Neutrophil (primary cell): Measurements from ENCODE around the gene SHFL.

Experiments used
- H3K27ac ChIP-seq: fragments of 200-600 bp; sonication (generic); 2 replicates; pipeline ENCODE4 v1.5.1; 2016; ENCODE audit warnings: mild to moderate bottlenecking, moderate library complexity
- H3K27me3 ChIP-seq: fragments of 200-600 bp; sonication (generic); 2 replicates; pipeline ENCODE4 v1.6.0; 2016; ENCODE audit warnings: mild to moderate bottlenecking
- H3K36me3 ChIP-seq: fragments of 200-600 bp; sonication (generic); 2 replicates; pipeline ENCODE4 v1.5.1; 2017
- H3K4me1 ChIP-seq, 2 experiments: fragments of 200-600 bp in 1 of 2; sonication (generic) in 1 of 2; 1 replicate in 1 of 2; 2 replicates in 1 of 2; pipeline versions ENCODE4 v1.5.1 to v1.6.1; 2013 to 2016; ENCODE audit warnings: low read depth in 1 of 2, low read length in 1 of 2, mild to moderate bottlenecking in 1 of 2, moderate library complexity in 1 of 2; ENCODE audit not compliant: control insufficient read depth in 1 of 2, insufficient read depth in 1 of 2
- H3K4me3 ChIP-seq, 2 experiments: fragments of 200-600 bp in 1 of 2; sonication (generic) in 1 of 2; 1 replicate in 1 of 2; 2 replicates in 1 of 2; pipeline ENCODE4 v1.5.1; 2013 to 2016; ENCODE audit warnings: low read depth in 1 of 2, low read length in 1 of 2, mild to moderate bottlenecking in 1 of 2, moderate library complexity in 1 of 2
- H3K9me3 ChIP-seq: fragments of 200-600 bp; sonication (generic); 2 replicates; pipeline ENCODE4 v1.5.1; 2016
- TF ChIP-seq, protein P1 (sequence below): fragments of 200-600 bp; sonication (generic); IDR thresholded peaks from 2 replicates; pipeline ENCODE4 v1.5.1; 2016; ENCODE audit warnings: antibody characterized with exemption

The SHFL gene

DNA sequence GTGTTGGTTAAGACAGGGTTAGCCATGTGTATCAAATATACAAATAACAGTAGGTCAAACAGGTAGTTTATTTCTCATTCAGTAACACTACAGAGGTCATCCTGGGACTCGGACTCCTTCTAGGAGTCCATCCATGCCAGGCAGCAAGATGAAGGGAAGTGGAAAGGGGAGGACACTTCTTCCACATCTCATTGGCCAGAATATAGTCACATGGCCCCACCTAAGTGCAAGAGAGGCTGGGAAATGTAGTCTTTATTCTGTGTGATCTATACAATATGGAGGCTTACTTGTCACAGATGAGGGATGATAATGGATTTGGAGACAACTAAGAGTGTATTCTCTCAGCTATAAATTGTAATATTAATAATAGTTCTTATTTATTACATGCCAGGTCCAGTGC, 41.7 kb upstream of the SHFL start:
- no peaks in the 10 kb centered on the region for H3K9me3 ChIP-seq

DNA sequence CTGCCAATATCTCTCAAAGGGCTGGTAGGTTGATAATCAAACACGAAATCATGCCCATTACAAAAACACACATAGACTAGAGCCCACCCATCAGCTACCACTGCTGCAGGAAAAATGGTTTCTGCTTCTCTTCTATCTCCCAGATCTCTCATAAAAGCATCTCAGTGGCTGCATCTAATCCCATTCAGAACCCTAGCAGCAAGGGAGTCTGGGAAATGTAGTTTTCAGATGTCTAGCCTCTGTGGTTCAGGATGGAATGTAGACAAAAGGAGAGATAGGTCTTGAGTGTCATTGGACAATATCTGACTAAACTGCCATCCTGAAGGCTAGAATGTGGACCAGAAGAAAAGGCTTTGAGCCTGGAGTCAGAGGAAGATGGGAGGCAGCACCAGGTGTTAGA, 40.7 kb upstream of the SHFL start:
- TF ChIP-seq, protein P1, sequence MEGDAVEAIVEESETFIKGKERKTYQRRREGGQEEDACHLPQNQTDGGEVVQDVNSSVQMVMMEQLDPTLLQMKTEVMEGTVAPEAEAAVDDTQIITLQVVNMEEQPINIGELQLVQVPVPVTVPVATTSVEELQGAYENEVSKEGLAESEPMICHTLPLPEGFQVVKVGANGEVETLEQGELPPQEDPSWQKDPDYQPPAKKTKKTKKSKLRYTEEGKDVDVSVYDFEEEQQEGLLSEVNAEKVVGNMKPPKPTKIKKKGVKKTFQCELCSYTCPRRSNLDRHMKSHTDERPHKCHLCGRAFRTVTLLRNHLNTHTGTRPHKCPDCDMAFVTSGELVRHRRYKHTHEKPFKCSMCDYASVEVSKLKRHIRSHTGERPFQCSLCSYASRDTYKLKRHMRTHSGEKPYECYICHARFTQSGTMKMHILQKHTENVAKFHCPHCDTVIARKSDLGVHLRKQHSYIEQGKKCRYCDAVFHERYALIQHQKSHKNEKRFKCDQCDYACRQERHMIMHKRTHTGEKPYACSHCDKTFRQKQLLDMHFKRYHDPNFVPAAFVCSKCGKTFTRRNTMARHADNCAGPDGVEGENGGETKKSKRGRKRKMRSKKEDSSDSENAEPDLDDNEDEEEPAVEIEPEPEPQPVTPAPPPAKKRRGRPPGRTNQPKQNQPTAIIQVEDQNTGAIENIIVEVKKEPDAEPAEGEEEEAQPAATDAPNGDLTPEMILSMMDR, result no peak
- no peaks in the 10 kb centered on the region for H3K27me3 ChIP-seq
- H3K36me3 ChIP-seq, result no peaks in the 10 kb centered on the region
- no peak overlapping the region for H3K27ac ChIP-seq
- no peak overlapping the region for H3K4me3 ChIP-seq
- H3K9me3 ChIP-seq, result no peaks in the 10 kb centered on the region
- H3K4me1 ChIP-seq, result no peaks in the 10 kb centered on the region

More for the DNA sequence above, 41.7 kb upstream of the SHFL start:
- H3K4me3 ChIP-seq, result no peak overlapping the region
- no peaks in the 10 kb centered on the region for H3K36me3 ChIP-seq
- no peaks in the 10 kb centered on the region for H3K4me1 ChIP-seq
- TF ChIP-seq, protein P1, result no peak
- no peak overlapping the region for H3K27ac ChIP-seq
- H3K27me3 ChIP-seq, result no peaks in the 10 kb centered on the region

DNA sequence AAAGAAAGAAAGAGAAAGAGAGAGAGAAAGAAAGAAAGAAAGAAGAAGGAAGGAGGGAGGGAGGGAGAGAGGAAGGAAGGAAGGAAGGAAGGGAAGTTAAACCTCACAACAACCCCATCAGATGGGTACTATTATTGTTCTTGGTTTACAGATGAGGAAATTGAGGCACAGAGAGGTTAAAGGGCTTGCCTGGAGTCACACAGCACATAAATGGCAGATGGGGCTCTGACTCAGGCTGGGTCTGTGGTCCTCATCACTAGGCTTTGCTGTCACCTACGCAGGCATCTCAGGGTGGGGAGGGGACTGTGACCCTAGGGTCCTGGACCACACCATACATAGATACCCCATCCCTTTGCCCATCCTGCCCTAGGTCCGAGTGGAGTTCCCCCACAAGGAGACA, 36.5 kb upstream of the SHFL start:
- Histone ChIP-seq H3K27ac (no peak overlapping the region), H3K36me3 (no peaks in the 10 kb centered on the region), H3K27me3 (no peaks in the 10 kb centered on the region), H3K9me3 (no peaks in the 10 kb centered on the region), H3K4me3 (no peak overlapping the region), H3K4me1 (no peaks in the 10 kb centered on the region)
- TF ChIP-seq, protein P1, result no peak

DNA sequence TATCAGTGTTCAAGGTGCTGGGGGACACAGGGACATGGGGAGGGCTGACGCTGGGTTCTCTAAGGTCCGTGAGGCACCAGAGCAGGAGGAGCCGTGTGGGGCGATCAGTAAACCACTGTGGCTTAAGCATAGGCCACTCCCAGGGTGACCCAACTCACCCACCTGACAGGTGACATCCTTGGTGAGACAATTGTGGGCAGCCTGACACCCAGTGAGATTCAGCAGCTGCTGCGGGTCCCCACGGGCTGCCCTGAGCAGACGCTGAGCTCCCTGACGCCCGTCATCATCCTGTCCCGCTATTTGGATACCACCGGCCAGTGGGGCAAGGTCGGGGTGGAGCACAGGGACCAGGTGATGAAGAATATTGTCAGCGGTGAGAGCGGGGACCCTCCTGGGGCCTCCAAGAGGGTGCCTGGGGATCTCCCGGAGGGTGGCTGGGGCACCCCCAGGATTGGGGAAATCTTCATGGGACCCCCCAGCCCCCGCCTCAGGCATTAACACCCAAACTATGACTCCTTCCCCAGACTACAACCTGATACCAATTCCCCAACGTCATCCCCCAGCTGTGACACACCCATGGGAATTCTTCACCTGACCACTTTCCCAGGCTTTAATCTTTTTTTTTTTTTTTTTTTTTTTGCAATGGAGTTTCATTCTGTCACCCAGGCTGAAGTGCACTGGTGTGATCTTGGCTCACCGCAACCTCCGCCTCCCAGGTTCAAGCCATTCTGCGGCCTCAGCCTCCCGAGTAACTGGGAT, 33.3 kb upstream of the SHFL start:
- no peak overlapping the region for H3K27ac ChIP-seq
- H3K9me3 ChIP-seq, result no peaks in the 10 kb centered on the region
- no peaks in the 10 kb centered on the region for H3K27me3 ChIP-seq
- no peaks in the 10 kb centered on the region for H3K36me3 ChIP-seq
- H3K4me1 ChIP-seq, result no peaks in the 10 kb centered on the region
- no peak overlapping the region for H3K4me3 ChIP-seq
- TF ChIP-seq, protein P1, result no peak

DNA sequence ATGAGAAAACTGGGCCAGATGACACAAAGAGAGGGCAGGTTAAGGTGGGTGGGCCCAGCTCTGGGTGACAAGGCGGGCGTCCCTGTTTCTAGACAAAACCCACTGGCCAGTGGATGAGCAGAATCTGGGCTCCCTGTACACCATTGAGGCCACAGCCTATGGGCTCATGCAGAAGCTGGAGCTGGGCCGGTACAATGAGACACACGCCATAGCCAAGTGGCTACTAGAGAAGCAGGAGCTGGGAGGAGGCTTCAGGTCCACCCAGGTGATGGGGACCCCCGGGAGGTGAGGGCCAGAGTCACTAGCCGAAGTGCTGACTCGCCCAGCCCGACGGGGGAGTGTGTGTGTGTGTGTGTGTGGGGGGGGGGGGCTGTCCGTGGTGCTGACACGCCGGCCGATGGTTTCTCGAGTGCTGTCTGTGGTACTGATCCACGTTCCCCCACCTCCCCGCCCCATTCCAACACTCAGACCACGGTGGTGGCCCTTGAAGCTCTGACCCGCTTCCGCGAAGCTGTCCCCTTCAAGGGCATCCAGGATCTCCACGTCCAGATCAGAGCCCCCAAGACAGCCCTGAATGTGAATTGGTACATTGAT, 24.3 kb upstream of the SHFL start:
- no peaks in the 10 kb centered on the region for H3K4me1 ChIP-seq
- H3K27ac ChIP-seq, result no peak overlapping the region
- H3K27me3 ChIP-seq, result peaks cover 23% of the 10 kb centered on the region
- no peaks in the 10 kb centered on the region for H3K36me3 ChIP-seq
- H3K9me3 ChIP-seq, result no peaks in the 10 kb centered on the region
- TF ChIP-seq, protein P1, result no peak
- H3K4me3 ChIP-seq, result no peak overlapping the region
